Epithelial cell of prostate (primary cell): Measurements from ENCODE around the gene SLC13A2.
A peak's percentile ranks its signal among the peaks of the same experiment; 100 is the strongest.

ENCODE experiments used
- DNase-seq: peaks from one replicate; pipeline ENCODE4 v3.0.0-alpha.2; 2011; ENCODE audit warnings: low read depth, low spot score
- H3K27ac ChIP-seq: fragments of 450-650 bp; 2 replicates; pipeline ENCODE4 v1.5.1; 2017; ENCODE audit warnings: mild to moderate bottlenecking

Gene SLC13A2

DNA sequence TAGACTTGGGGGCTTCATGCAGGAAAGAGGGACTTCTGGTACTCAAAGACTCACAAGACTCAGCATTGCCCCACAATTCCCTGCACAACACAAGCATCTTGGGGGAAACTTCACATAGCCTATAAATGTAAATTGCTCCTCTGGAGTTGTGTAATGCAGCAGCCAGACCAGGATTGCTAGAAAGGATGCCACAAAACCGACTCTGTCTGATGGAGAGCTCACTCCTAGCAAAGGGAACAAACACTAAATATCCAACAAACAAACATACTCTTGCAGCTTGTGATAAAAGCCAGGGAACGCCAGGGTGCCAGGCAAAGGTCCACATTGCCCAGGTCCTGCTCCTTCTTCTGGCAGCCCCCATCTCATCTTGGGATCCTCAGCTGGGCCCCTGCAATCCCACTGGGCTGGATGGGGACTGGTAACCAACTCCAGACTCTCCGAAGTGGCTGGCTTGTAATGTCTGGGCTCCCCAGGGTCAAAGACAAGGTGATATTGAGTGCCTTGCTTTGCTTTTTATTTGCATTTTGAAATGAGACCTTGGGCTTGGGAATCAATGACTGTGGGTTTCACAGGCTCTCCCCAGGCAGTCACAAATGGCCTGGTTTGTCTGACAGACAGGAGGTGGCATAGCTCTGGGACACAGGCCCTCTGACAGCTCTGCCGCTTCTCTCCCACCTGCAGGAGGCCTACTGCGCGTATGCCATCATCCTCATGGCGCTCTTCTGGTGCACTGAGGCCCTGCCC is 15.3 kb downstream of the SLC13A2 start:
- no peak for DNase-seq
- H3K27ac ChIP-seq, result no peak overlapping the region

DNA sequence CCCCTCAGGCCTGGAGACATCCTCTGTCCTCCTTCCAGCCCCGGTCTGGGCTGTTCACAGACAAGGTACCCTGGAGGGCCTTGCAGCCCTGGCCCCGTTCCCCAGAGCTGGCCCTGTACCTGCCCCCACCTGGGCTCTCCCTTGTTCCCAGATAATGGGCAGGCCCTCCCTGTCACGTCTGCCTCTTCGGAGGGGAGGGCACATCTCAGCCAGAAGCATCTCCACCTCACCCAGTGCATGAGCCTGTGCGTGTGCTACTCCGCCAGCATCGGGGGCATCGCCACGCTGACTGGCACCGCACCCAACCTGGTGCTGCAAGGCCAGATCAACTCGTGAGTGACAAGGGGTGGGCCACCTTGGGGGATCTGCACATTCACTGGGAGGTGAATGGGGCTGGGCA is 17.8 kb downstream of the SLC13A2 start:
- DNase-seq, result no peak

DNA sequence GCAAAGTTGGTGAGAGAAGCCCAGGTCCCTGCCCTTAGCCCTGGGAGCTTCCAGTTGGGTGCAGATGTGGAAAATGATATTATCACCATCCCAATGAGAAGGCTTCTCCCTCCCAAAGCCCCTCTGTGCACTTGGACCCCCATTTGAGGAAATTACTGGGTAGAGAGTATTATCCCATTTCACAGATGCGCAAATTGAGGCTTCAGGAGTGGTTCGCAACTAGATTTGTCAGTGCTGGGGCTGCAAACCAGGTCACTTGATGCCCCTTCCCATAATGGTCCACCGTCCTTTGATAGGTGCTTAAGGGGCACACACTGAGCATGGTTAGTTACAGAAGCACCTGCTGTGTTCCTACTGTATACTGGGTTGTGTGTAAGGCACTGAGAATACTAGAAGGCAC is 18.4 kb downstream of the SLC13A2 start:
- no peak for DNase-seq
- H3K27ac ChIP-seq, result no peak overlapping the region

More for the DNA sequence above, 17.8 kb downstream of the SLC13A2 start:
- H3K27ac ChIP-seq, result no peak overlapping the region

DNA sequence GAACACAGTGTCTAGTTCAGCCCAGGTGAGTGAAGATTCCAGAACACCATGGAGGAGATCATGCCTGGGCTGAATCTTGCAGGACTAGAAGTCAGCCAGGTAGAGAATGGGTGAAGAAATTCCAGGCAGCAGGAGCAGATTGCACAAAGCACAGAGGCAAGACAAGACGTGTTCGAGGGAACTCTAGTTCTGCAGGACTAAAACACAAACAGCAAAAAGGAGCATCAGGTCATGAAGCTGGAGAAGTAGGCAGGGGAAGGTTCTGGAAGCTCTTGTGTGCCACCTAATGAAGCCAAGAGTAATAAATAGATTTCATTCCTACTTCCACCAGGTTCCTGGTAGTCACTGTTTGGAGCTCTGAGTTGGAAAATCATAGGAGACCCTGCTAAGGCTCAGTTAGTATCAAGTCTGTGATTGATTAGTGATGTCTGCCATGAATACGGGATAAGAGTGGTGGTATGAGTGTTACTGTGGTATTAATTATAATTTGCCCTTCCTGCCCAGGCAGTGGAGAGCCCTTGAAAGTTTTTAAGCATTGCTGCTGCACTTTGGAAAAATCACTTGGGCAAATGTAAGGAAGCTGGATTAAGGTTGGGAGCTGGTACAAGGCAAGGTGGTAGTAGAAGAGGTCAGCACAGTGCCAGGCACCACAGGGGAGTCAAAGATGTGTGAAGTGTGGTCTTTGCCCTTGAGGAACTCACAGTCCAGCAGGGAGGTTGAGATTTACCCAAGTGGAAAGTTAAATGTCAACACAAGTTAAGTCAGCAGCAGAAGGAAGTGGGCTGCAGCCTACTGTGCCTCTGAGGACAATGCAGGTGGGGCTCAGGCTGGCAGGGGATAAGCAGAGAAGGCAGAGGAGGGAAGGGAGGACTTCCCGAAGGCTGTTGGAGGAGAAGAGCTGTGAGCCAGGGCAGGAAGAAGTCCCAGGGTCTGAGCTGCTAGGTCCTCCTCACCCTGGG is 19.2 kb downstream of the SLC13A2 start:
- DNase-seq, result peak; percentile 73
- no peak overlapping the region for H3K27ac ChIP-seq

DNA sequence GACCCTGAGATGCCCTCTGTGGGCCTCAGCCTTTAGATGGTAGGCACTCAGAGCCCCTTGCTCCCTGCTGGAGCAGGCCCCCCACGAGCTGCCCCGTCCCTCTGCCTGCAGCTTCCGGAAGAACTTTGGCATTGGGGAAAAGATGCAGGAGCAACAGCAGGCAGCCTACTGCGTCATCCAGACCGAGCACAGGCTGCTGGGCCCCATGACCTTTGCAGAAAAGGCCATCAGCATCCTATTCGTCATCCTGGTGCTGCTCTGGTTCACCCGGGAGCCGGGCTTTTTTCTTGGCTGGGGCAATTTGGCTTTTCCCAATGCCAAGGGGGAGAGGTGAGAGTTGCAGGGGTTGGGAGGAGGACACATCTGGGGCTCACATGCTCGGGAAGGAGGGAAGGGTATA is 20.0 kb downstream of the SLC13A2 start:
- DNase-seq, result no peak
- no peak overlapping the region for H3K27ac ChIP-seq

DNA sequence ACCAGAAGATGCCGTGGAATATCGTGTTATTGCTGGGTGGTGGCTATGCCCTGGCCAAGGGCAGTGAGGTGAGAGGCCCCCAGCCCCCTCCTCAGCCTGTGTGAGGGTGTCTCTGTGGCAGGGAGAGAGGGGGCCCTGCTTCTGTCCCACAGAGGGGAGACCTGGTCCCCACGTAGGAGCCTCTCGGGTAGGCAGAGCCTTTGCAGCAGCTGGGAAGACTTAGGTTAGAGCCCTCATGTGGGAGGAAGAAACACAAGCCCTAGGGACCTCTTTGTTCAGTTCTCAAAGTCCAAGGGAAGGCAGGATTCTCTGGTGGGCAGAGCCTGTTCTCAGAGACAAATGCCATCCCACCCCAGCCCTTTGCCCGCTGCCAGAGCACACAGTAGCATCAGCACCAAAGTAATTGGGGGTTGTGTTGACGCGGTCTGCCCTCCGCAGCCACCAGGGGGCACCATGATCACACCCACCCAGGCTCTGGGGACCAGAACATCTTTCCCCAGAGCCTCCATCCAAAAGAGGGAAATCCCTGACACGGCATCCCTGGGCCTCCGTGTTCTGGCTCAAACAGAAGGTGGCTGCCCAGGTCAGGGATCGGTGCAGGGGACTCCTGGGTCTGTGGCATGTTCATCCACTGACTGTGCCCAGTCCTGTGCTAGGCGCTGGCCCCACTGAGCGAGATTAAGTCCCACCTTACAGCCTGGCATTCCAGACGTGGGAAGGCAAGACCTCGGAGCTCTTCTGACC is 21.2 kb downstream of the SLC13A2 start:
- H3K27ac ChIP-seq, result no peak overlapping the region
- DNase-seq, result no peak

DNA sequence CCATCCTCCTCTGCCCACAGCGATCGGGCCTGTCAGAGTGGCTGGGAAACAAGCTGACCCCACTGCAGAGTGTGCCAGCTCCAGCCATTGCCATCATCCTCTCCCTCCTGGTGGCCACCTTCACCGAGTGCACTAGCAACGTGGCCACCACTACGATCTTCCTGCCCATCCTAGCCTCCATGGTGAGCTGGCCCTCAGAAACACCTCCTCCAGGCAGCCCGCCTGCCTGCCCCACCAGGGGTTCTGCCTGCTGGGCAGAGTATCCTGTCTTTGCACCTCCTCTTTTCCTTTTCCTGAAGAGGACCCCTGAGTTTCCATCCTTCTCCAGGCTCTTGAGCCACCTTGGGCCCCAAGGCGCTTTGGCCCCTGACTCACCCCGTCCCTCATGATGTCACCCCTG is 22.2 kb downstream of the SLC13A2 start:
- no peak for DNase-seq
- H3K27ac ChIP-seq, result no peak overlapping the region

DNA sequence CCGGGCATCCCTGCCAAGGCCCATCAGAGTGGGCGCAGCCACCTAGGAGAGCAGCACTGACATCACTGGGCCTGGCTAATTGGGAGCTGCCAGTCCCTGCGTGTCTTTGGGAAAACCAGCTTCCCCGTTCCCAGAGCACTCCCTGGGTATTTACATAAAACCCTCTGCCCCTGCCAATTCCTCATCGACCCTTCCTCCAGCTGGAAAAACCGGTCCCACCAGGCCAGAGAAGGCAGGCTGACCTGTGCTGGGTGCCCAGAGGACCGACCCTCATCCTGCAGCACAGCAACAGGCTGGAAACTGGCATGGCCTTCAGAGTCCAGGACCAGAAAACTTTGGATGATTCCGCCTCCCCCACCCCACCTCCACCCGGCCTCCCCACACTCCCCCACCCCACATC is 24.5 kb downstream of the SLC13A2 start:
- DNase-seq, result no peak
- H3K27ac ChIP-seq, result no peak overlapping the region

DNA sequence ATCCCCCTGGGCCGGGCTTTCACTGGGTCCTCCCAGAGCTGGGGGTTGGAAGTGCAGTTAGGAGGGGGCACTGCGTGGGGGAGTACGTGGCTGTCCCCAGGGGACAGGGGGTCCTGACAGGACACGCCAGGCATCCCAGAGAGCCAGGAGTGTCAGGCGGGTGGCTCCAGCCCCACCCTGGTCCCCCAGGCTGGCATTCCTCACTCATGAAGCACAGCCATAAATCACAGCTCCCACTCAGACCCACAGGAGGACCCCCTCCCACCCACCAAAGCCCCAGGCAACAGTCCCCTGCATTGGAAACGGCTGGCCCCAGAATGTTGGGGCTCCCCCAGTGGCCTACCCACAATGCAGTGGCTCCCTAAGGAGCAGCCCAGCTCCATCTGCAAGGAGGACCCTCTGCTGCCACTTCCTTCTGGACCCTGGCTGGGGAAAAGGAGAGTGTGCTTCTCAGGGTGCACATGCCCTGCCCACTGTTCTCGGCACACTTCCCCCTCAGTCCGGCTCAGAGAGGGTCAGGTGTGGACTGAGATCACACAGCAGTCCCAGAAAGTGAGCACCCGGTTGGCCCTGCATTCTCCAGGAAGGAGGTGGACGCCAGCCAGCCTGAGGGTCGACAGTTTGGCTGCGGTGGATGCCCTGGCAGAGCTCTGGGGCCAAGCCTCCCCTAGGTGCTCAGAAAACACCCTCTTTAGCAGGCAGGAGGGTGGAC is 25.4 kb downstream of the SLC13A2 start:
- DNase-seq, result no peak
- no peak overlapping the region for H3K27ac ChIP-seq

DNA sequence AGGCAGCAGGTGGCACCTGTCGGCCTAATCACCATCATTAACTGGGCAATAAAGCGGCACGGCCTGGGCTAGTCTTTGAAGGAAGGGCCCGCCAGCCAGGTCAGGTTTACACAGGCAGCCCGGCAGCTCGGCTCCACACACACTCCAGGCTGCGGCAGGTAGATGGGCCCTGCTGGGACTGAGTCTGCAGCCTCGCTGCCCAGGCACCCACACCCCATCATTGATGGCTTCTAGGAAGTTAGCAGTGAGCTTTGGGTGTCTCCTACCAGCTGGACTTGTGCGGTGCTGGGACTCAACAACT is 25.9 kb downstream of the SLC13A2 start:
- DNase-seq, result no peak

DNA sequence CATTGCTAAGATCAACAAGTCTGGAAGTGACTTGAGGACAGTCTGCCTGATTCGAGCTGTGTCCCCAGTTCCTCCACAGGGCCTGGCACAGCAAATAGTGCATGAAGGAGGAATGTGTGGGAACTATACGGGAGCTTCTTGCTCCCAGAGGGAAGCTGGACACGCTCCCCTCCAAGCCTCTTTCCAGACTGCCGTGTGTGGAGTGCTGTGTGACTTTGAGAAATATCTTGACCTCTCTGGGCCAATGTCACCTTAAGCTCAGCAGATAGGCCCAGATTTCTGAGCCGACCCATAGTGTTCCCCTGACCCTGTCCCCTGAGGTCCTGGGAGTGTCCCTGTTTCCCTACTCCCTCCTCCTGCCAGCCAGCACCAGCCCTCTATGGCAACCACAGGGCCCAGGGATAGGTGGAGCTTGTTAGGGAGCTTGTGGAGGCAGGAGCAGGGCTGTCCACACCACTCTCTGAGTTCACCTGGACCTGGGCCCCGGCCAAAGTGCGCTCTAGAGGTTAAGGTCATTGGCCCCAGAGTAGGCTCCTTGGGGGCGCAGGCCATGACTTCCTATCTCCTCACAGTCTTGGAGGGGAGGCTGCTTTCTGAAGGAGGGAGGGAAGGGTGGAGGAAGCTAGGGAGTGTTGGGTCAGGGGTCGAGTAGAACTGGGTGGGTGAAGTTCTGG is 26.4 kb downstream of the SLC13A2 start:
- no peak for DNase-seq
- no peak overlapping the region for H3K27ac ChIP-seq

More for the DNA sequence above, 25.9 kb downstream of the SLC13A2 start:
- no peak overlapping the region for H3K27ac ChIP-seq

DNA sequence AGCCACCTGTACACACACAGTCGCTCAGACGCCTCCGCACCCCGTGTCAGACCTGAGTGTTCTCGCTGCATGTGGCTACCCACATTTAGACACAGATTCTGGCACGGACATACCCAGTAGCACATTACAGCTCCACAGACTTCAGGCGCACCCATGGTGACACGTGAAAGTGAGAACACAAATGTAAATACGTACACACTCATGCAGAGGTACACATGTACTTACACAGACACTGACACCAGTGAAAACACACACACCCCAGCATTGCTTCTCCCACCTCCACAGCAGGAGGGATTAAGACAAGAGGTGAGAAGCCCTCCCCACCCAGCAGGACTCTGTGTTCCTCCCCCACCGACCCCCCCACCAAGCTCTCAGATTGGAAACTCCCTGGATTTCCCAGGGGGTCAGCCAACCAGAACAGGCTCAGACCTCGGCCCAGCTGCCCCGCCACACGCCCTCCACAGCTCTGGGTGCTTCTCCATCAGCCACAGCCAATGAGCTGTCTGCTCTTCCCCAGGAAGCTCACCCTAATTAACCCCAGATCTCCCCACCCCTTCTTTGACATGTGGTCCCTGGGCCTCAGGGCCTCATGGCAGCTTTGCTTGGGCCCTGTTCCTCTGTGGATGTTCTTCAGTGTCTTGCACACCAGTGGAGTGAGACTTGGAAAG is 27.4 kb downstream of the SLC13A2 start:
- no peak for DNase-seq
- H3K27ac ChIP-seq, result no peak overlapping the region

DNA sequence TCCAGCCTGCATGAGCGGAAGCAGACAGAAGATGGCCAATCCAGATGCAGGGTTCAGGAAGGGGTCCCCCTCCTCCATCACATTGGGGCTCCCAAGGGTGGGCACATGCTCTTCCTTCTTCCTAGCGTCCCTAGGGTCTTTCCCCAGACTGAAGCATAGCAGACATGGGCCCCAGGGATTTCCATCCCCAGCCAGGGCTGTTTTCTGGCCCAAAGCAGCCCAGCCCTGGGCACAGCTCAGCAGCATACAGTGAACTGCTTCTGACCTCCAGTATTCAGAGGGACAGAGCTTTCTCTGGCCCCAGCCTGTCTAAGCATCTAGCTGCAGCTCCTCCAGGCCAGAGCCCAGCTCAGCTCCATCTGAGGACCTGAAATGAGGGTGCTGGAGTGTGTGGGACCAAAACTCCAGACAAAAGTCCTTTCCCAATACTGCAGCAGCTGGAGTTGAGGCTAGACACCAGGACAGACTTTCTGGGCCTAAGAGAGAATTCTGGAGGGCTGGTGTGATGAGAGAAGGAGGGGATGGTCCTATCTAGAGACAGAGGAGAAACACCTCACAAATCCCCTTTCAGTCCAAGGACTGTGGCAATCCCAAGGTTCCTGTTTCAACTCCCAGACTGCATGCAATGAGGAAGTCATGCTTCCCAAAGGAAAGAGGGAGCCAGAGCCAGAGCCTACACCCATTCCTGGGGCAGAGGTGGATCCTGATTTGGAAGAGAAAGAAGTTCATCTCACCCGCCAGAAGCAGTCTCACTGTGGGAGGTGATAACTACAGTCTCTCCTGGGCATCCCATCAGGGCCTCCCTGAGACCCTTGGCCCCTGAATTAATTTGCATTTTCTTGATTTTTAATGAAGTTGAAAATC is 28.2 kb downstream of the SLC13A2 start:
- H3K27ac ChIP-seq, result no peak overlapping the region
- DNase-seq, result no peak

DNA sequence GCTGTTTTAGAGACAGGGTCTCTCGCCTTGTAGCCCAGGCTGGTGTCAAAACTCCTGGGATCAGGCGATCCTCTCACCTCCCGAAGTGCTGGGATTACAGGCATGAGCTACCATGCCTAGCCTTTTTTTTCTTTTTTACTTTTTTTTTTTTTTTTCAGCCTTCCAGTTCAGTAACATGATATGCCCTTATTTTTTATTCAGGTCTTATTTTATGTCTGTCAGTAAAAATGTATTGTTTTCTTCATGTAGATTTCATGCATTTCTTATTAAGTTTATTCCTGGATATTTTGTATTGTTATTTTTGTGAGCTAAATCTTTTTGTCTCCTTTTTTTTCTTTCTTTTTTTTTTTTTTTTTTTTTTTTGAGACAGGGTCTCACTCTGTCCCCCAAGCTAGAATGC is 30.0 kb downstream of the SLC13A2 start:
- no peak for DNase-seq
- H3K27ac ChIP-seq, result no peak overlapping the region

DNA sequence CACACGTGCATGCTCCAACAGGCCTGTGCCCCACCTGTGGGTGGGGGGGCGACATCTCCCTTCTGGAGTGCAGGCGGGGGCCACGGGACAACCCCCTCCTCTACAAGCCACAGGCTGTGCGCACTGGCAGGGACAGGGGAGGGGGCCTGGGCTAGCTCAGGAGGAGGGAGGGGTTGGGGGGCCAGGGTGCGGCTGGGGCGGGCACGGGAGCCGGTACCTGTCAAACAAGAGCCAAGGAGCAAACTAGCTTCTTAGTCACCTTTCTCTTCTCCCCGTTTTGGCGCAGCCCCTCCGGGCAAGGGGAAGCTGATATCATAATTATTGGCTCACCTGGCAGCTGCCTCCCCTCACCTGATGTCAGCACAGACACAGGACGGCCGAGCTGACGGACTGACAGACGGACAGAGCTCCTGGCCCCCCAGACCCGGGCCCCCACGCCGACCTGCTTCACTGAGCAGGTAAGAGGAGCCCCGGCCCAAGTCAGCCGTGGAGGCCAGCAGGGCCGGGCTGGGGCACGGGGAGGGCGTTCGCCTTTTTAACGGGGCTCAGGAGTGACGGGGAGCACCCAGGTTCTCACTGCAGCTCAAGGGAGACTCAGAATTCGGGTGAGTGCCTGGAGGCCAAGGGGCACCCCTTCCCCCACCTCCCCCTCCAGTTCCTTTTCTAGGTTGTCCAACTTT is 32.7 kb downstream of the SLC13A2 start, which contains the start of gene FOXN1:
Gene FOXN1, plus strand, starts transcription at position 363 of the 680 bp plus-strand sequence. CDS start 17,622 bp downstream, outside the sequence.
- no peak for DNase-seq
- H3K27ac ChIP-seq, result no peak within 1 kb of the TSS

DNA sequence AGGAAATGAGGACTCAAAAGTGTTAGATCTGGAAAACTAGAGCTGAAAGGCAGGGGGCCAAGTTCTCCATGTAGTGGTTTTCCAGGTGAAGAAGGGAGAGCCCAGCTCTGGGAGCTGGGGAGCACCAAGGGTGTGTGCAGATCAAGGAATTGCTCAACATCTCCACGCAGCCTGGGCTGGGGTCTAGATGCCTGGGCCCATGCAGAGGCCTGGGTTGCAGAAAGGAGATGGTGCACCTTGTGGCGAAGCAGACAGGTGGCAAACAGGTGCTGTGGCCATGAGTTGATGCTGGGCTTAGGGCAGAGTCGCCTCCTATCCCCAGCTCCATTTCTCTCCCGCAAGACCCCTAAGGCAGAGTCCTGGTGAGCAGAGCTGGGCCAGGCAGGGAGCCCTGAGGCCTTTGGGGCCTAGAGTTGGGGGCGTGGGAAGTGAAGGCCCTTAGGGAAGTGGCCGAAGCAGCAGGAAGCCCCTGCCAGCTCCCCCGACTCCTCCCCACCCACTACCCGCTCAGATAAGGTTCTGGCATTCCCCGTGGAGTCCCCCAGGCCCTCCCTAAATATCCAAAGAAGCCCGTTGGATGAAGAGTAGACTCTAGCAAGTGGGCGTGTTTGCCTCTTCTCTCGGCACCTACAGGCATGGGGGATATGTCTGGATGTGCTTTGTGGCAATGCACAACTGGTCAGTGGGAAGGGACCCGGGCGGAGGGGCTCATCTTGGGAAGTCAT is 33.5 kb downstream of the SLC13A2 start:
- no peak for DNase-seq
- no peak overlapping the region for H3K27ac ChIP-seq
